WTC11 (cell line): ENCODE measurements around the gene CYBA.

Source experiments
- NR2C2 ChIP-seq: sonication (generic); formaldehyde crosslinking; IDR thresholded peaks from 2 replicates; pipeline ENCODE4 v1.8.0; 2022; ENCODE audit warnings: mild to moderate bottlenecking, missing genetic modification reagents
- SMAD4 ChIP-seq: sonication (generic); formaldehyde crosslinking; IDR thresholded peaks from 2 replicates; pipeline ENCODE4 v1.8.0; 2022; ENCODE audit warnings: mild to moderate bottlenecking, missing genetic modification reagents
- SP1 ChIP-seq: sonication (generic); formaldehyde crosslinking; conservative IDR thresholded peaks from 2 replicates; pipeline ENCODE4 v1.8.1; 2022; ENCODE audit warnings: missing genetic modification reagents
- ZBTB21 ChIP-seq: sonication (generic); formaldehyde crosslinking; IDR thresholded peaks from 2 replicates; pipeline ENCODE4 v1.8.1; 2023; ENCODE audit warnings: mild to moderate bottlenecking, missing genetic modification reagents, borderline replicate concordance
- ZNF263 ChIP-seq: sonication (generic); formaldehyde crosslinking; IDR thresholded peaks from 2 replicates; pipeline ENCODE4 v1.8.1; 2022; ENCODE audit warnings: low read depth, mild to moderate bottlenecking, moderate library complexity, missing genetic modification reagents
- ZNF317 ChIP-seq: sonication (generic); formaldehyde crosslinking; IDR thresholded peaks from 2 replicates; pipeline ENCODE4 v1.8.1; 2023; ENCODE audit warnings: low read depth, mild to moderate bottlenecking, moderate library complexity, missing genetic modification reagents, borderline replicate concordance
- TF ChIP-seq, protein P1 (sequence below): fragments of 200-600 bp; IDR thresholded peaks from 2 replicates; pipeline ENCODE4 v1.8.0; 2022; ENCODE audit warnings: antibody characterized with exemption
- TF ChIP-seq, protein P2 (sequence below): sonication (generic); formaldehyde crosslinking; conservative IDR thresholded peaks from 2 replicates; pipeline ENCODE4 v1.8.1; 2022; ENCODE audit warnings: mild to moderate bottlenecking, missing genetic modification reagents
- TF ChIP-seq, protein P3 (sequence below): sonication (generic); formaldehyde crosslinking; IDR thresholded peaks from 2 replicates; pipeline ENCODE4 v1.8.1; 2022; ENCODE audit warnings: low read depth, mild to moderate bottlenecking, moderate library complexity, missing genetic modification reagents, borderline replicate concordance
- TF ChIP-seq, protein P4 (sequence below): fragments of 250-450 bp; sonication (Bioruptor Pico); IDR thresholded peaks from 2 replicates; pipeline ENCODE4 v1.9.0; 2021; ENCODE audit warnings: mild to moderate bottlenecking
- TF ChIP-seq, protein P5 (sequence below): sonication (generic); formaldehyde crosslinking; IDR thresholded peaks from 2 replicates; pipeline ENCODE4 v1.8.0; 2022; ENCODE audit warnings: mild to moderate bottlenecking, missing genetic modification reagents

DNA sequence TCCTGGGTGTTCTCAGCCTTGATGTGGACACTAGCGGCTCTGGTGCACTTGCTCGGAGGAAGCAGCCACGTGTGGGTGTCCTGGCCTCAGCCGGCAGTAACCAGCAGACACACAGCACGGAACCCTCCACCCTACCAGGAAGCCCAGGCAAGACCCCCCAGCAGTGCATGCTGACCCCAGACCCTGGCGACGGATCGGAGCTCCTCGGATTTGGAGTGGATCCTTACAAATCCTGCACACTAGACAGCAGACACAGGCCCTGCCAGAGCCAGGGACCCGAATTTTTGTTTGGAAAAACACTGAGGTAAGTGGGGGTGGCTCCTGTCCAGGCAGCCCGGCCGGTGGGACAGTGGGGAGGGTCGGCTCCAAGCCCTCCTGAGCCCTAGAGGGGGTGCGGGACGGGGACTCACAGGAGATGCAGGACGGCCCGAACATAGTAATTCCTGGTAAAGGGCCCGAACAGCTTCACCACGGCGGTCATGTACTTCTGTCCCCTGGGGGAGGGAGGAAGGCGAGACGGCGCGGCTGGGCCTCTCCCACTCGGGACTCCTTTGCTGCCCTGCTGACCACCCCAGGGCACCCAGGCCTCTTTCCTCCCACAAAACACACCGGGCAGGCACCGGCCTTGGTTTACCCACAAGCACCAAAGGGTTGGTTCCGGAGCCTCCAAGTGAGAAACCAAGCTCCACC, 4.4 kb downstream of the CYBA start:
- TF ChIP-seq, protein P1, sequence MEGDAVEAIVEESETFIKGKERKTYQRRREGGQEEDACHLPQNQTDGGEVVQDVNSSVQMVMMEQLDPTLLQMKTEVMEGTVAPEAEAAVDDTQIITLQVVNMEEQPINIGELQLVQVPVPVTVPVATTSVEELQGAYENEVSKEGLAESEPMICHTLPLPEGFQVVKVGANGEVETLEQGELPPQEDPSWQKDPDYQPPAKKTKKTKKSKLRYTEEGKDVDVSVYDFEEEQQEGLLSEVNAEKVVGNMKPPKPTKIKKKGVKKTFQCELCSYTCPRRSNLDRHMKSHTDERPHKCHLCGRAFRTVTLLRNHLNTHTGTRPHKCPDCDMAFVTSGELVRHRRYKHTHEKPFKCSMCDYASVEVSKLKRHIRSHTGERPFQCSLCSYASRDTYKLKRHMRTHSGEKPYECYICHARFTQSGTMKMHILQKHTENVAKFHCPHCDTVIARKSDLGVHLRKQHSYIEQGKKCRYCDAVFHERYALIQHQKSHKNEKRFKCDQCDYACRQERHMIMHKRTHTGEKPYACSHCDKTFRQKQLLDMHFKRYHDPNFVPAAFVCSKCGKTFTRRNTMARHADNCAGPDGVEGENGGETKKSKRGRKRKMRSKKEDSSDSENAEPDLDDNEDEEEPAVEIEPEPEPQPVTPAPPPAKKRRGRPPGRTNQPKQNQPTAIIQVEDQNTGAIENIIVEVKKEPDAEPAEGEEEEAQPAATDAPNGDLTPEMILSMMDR = no peak
- TF ChIP-seq, protein P2, sequence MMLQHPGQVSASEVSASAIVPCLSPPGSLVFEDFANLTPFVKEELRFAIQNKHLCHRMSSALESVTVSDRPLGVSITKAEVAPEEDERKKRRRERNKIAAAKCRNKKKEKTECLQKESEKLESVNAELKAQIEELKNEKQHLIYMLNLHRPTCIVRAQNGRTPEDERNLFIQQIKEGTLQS = no peak
- TF ChIP-seq SP1 (CRISPR knock-in tag) (no peak), ZNF263 (CRISPR knock-in tag) (no peak), NR2C2 (CRISPR knock-in tag) (no peak), ZBTB21 (CRISPR knock-in tag) (no peak), SMAD4 (CRISPR knock-in tag) (no peak), ZNF317 (CRISPR knock-in tag) (no peak)
- TF ChIP-seq, protein P3, sequence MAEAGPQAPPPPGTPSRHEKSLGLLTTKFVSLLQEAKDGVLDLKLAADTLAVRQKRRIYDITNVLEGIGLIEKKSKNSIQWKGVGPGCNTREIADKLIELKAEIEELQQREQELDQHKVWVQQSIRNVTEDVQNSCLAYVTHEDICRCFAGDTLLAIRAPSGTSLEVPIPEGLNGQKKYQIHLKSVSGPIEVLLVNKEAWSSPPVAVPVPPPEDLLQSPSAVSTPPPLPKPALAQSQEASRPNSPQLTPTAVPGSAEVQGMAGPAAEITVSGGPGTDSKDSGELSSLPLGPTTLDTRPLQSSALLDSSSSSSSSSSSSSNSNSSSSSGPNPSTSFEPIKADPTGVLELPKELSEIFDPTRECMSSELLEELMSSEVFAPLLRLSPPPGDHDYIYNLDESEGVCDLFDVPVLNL (CRISPR knock-in tag) = no peak
- TF ChIP-seq, protein P4, sequence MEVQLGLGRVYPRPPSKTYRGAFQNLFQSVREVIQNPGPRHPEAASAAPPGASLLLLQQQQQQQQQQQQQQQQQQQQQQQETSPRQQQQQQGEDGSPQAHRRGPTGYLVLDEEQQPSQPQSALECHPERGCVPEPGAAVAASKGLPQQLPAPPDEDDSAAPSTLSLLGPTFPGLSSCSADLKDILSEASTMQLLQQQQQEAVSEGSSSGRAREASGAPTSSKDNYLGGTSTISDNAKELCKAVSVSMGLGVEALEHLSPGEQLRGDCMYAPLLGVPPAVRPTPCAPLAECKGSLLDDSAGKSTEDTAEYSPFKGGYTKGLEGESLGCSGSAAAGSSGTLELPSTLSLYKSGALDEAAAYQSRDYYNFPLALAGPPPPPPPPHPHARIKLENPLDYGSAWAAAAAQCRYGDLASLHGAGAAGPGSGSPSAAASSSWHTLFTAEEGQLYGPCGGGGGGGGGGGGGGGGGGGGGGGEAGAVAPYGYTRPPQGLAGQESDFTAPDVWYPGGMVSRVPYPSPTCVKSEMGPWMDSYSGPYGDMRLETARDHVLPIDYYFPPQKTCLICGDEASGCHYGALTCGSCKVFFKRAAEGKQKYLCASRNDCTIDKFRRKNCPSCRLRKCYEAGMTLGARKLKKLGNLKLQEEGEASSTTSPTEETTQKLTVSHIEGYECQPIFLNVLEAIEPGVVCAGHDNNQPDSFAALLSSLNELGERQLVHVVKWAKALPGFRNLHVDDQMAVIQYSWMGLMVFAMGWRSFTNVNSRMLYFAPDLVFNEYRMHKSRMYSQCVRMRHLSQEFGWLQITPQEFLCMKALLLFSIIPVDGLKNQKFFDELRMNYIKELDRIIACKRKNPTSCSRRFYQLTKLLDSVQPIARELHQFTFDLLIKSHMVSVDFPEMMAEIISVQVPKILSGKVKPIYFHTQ = no peak
- TF ChIP-seq, protein P5, sequence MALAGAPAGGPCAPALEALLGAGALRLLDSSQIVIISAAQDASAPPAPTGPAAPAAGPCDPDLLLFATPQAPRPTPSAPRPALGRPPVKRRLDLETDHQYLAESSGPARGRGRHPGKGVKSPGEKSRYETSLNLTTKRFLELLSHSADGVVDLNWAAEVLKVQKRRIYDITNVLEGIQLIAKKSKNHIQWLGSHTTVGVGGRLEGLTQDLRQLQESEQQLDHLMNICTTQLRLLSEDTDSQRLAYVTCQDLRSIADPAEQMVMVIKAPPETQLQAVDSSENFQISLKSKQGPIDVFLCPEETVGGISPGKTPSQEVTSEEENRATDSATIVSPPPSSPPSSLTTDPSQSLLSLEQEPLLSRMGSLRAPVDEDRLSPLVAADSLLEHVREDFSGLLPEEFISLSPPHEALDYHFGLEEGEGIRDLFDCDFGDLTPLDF (CRISPR knock-in tag) = no peak
